ENCODE data around the gene FANCG. TPM values are rescaled to one million over a fixed set of nuclear protein-coding genes. Genes with fewer than 3 reads are reported as not detected.

FANCG gene
- total RNA-seq, 1 donor from 2014 or later: 45.4 TPM

DNA sequence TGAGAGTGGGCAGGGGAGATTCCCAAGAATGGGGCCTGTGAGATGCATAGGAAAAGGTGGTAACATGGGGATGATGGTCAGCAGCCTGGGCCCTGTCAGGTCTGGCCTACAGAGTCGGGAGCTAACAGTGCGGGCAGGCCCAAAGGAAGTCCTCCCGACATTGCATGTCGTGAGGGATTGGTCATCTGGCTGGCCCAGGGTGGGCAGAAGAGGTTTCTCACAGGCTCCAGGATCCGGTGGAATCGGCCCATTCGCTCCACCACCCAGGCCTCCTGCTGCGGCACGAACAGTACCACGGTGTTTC is 22.7 kb upstream of the FANCG start:
- peaks cover 30 to 52% of the 10 kb centered on the region in 2 donors for H3K36me3 ChIP-seq

DNA sequence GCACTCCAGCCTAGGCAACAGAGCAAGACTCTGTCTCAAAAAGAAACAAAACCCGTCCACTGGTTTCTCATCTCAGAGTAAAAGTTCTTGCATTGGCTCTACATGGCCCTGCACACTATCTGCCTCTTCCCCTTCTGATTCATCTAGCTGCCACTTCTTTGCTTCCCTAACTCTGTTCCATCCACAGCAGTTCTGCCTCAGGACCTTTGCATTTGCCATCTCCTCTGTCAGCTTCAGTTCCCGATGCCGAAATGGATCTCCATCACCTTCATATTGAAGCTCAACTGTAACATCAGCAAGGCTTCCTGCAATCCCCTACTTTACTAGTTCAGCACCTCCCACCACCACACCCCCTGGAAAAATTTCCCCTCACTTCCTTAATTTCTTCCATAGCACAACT is 17.8 kb upstream of the FANCG start:
- no peak for DNase-seq (ENCODE audit: low spot score in 2 of 2)
- Histone ChIP-seq H3K27ac (no peak overlapping the region), H3K9me3 (no peaks in the 10 kb centered on the region), H3K4me3 (no peak overlapping the region), H3K4me1 (peaks cover 4 to 23% of the 10 kb centered on the region in 2 donors), H3K27me3 (no peaks in the 10 kb centered on the region), H3K36me3 (peaks cover 8 to 32% of the 10 kb centered on the region in 2 donors)
- intact Hi-C loops (cut with DNase I): no loop called here
- TF ChIP-seq, protein P1, sequence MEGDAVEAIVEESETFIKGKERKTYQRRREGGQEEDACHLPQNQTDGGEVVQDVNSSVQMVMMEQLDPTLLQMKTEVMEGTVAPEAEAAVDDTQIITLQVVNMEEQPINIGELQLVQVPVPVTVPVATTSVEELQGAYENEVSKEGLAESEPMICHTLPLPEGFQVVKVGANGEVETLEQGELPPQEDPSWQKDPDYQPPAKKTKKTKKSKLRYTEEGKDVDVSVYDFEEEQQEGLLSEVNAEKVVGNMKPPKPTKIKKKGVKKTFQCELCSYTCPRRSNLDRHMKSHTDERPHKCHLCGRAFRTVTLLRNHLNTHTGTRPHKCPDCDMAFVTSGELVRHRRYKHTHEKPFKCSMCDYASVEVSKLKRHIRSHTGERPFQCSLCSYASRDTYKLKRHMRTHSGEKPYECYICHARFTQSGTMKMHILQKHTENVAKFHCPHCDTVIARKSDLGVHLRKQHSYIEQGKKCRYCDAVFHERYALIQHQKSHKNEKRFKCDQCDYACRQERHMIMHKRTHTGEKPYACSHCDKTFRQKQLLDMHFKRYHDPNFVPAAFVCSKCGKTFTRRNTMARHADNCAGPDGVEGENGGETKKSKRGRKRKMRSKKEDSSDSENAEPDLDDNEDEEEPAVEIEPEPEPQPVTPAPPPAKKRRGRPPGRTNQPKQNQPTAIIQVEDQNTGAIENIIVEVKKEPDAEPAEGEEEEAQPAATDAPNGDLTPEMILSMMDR (IDR thresholded peaks at IDR 0.05): no peak

More for the DNA sequence above, 22.7 kb upstream of the FANCG start:
- Histone ChIP-seq H3K4me1 (peaks cover 4 to 12% of the 10 kb centered on the region in 2 donors), H3K4me3 (peak overlapping the region; percentile 71 to 78), H3K27me3 (no peaks in the 10 kb centered on the region), H3K27ac (peak overlapping the region; percentile 81 to 90), H3K9me3 (no peaks in the 10 kb centered on the region)
- TF ChIP-seq, protein P1 (IDR thresholded peaks at IDR 0.05): no peak
- no peak for DNase-seq (ENCODE audit: low spot score in 2 of 2)
- intact Hi-C loops (cut with DNase I): loop anchor here (2.0 kb wide), 1 partner anchor 114 kb away; the partner anchor contains the start of gene DNAJB5

DNA sequence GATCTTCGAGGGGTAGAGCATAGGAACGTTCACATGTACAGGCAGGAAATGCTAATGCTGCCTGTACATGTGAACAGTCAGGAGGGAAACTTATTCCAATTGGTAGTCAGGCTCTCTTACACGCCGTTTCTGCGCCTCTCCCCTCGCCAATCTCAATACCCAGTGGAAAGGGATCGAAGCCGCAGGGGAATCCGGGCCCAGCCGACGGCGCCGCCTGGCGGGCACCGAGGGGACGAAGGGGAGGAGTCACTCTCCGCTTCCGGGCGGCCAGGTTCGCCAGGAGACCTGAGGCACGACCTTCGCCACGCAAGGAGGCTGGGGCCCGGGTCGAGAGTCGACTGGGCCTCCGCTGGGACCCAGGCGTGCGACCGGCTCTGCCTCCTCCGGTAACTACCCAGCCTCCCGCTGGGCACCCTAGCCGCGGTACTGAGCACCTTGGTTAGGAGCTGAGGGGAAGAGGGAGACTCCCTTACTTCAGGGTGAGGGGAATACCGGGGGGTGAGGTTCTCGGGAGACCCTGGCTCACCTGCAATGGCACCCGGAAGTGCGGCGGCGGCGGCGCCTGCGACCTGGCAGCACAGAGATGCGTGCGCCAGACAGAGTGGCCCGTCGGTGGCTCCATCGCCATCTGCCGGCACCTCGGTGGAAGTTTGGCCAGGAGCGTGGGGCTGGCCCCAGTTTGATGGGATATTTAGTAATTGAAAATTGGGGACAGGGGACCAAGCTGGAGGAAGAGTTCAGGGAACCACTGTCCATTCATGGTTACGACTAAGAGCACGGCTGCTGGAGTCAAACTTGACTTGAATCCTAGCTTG is 16.5 kb upstream of the FANCG start, which contains the start of gene PIGO:
Gene PIGO, minus strand, starts transcription at position 557 of the 815 bp plus-strand sequence. CDS start 1,026 bp downstream, outside the sequence.
- intact Hi-C loops (cut with DNase I): loop anchor here (1.0 kb wide), 3 partner anchors 16 to 197 kb away; partner anchors contain the start of gene VCP

DNA sequence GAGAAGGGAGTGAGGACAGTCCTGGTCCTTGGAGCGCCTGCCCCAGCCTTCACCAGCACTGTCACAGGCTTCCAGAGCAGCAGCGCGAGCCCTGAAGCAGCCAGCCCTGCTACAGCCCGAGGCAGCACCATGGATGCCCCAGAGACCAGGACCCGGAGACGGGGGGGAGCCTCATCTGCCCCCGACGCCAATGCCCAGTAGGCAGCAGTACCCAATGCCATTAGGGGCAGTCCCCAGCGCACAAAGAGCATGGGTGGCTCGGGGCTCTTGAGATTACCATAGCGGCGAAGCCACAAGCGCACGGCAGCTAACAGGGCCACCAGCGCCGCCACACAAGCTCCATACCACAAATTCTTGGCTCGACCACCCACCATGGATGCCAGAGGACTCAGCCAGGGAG is 11.8 kb upstream of the FANCG start:
- Histone ChIP-seq H3K9me3 (no peaks in the 10 kb centered on the region), H3K4me3 (no peak overlapping the region), H3K36me3 (peaks cover 47 to 66% of the 10 kb centered on the region in 2 donors), H3K27ac (no peak overlapping the region), H3K27me3 (no peaks in the 10 kb centered on the region), H3K4me1 (peaks cover 0 to 7% of the 10 kb centered on the region in 2 donors)
- TF ChIP-seq, protein P1 (IDR thresholded peaks at IDR 0.05): no peak
- no peak for DNase-seq (ENCODE audit: low spot score in 2 of 2)
- intact Hi-C loops (cut with DNase I): no loop called here

More for the DNA sequence above, 16.5 kb upstream of the FANCG start, which contains the start of gene PIGO:
- TF ChIP-seq, protein P1 (IDR thresholded peaks at IDR 0.05): peak; percentile 71 to 79 (median 76)
- H3K4me3 ChIP-seq: peak within 1 kb of the TSS; percentile 82 to 87
- peaks cover 21 to 42% of the 10 kb centered on the region in 2 donors for H3K36me3 ChIP-seq
- DNase-seq (ENCODE audit: low spot score in 2 of 2): peak in 1 of 2 donors; percentile 94
- H3K27ac ChIP-seq: peak within 1 kb of the TSS; percentile 96 to 99
- H3K27me3 ChIP-seq: no peaks in the 10 kb centered on the region
- H3K4me1 ChIP-seq: peaks cover 0 to 10% of the 10 kb centered on the region in 2 donors
- H3K9me3 ChIP-seq: no peaks in the 10 kb centered on the region

DNA sequence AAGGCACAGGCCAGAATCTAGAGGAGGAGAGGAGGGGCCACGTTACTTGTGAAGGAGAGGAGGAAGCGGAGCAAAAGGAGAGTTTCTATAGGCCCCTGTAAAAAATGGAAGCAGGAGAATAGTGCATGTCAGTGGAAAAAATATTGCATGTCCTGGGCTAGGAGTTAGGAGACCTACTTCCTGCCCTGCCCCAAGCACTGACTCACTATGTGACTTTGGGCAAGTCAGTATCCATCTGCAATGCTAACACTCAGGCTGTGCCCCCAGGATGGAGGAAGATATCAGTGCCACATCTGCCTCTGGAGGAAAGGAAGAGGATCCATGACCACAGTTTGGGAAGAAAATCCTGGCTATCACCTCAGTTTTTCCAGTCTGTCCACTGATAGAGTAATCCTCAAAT is 9.7 kb upstream of the FANCG start:
- Histone ChIP-seq H3K9me3 (no peaks in the 10 kb centered on the region), H3K27ac (no peak overlapping the region), H3K4me1 (no peaks in the 10 kb centered on the region), H3K4me3 (no peak overlapping the region), H3K27me3 (no peaks in the 10 kb centered on the region), H3K36me3 (peaks cover 47 to 66% of the 10 kb centered on the region in 2 donors)
- TF ChIP-seq, protein P1 (IDR thresholded peaks at IDR 0.05): no peak
- intact Hi-C loops (cut with DNase I): no loop called here
- no peak for DNase-seq (ENCODE audit: low spot score in 2 of 2)

Data from ascending aorta (tissue), 2 donors.